ENCODE results near the gene RPS15.

RPS15 gene

GRCh38 chr19:1420590-1420989, 17.6 kb upstream of the RPS15 start:
- DNase-seq (ENCODE audit: low read depth) = no peak

GRCh38 chr19:1421218-1421957, 16.8 kb upstream of the RPS15 start:
- no peak for DNase-seq (ENCODE audit: low read depth)

- DNase-seq (ENCODE audit: low read depth) = no peak
Measured at GRCh38 chr19:1421958-1422305, 16.3 kb upstream of the RPS15 start.

- DNase-seq (ENCODE audit: low read depth) = no peak
Measured at GRCh38 chr19:1422360-1422759, 15.8 kb upstream of the RPS15 start.

- no peak for DNase-seq (ENCODE audit: low read depth)
Measured at GRCh38 chr19:1422943-1423342, 15.3 kb upstream of the RPS15 start.

GRCh38 chr19:1423436-1424191, 14.6 kb upstream of the RPS15 start:
- no peak for DNase-seq (ENCODE audit: low read depth)

- no peak for DNase-seq (ENCODE audit: low read depth)
Measured at GRCh38 chr19:1424192-1424955, 13.8 kb upstream of the RPS15 start.

GRCh38 chr19:1425102-1425837, 12.9 kb upstream of the RPS15 start:
- DNase-seq (ENCODE audit: low read depth) = no peak

GRCh38 chr19:1425902-1426301, 12.3 kb upstream of the RPS15 start:
- no peak for DNase-seq (ENCODE audit: low read depth)

GRCh38 chr19:1426736-1427135, 11.5 kb upstream of the RPS15 start:
- no peak for DNase-seq (ENCODE audit: low read depth)

- DNase-seq (ENCODE audit: low read depth) = no peak
Measured at GRCh38 chr19:1427221-1427920, 10.8 kb upstream of the RPS15 start.

- no peak for DNase-seq (ENCODE audit: low read depth)
Measured at GRCh38 chr19:1428738-1429391, 9.3 kb upstream of the RPS15 start.

GRCh38 chr19:1429750-1430149, 8.4 kb upstream of the RPS15 start:
- DNase-seq (ENCODE audit: low read depth) = no peak

GRCh38 chr19:1430246-1430645, 8.0 kb upstream of the RPS15 start:
- DNase-seq (ENCODE audit: low read depth) = no peak

GRCh38 chr19:1431759-1432506, 6.3 kb upstream of the RPS15 start:
- DNase-seq (ENCODE audit: low read depth) = no peak

GRCh38 chr19:1432507-1432887, 5.7 kb upstream of the RPS15 start:
- DNase-seq (ENCODE audit: low read depth) = no peak

GRCh38 chr19:1433119-1434039, 4.8 kb upstream of the RPS15 start:
- DNase-seq (ENCODE audit: low read depth) = no peak

- no peak for DNase-seq (ENCODE audit: low read depth)
Measured at GRCh38 chr19:1434040-1434366, 4.2 kb upstream of the RPS15 start.

- no peak for DNase-seq (ENCODE audit: low read depth)
Measured at GRCh38 chr19:1434577-1435060, 3.6 kb upstream of the RPS15 start.

Measured in fibroblast of the conjunctiva (primary cell).